22Rv1 (cell line): Measurements from ENCODE around the gene NT5DC3.

Experiments used
- ZFX ChIP-seq: fragments of 450-650 bp; IDR thresholded peaks from 2 replicates; pipeline ENCODE4 v1.6.1; 2017; ENCODE audit warnings: antibody characterized with exemption, borderline replicate concordance
- TF ChIP-seq, protein P1 (sequence below): fragments of 450-650 bp; IDR thresholded peaks from 2 replicates; pipeline ENCODE4 v1.5.1; 2017; ENCODE audit warnings: mild to moderate bottlenecking

- TF ChIP-seq, protein P1, sequence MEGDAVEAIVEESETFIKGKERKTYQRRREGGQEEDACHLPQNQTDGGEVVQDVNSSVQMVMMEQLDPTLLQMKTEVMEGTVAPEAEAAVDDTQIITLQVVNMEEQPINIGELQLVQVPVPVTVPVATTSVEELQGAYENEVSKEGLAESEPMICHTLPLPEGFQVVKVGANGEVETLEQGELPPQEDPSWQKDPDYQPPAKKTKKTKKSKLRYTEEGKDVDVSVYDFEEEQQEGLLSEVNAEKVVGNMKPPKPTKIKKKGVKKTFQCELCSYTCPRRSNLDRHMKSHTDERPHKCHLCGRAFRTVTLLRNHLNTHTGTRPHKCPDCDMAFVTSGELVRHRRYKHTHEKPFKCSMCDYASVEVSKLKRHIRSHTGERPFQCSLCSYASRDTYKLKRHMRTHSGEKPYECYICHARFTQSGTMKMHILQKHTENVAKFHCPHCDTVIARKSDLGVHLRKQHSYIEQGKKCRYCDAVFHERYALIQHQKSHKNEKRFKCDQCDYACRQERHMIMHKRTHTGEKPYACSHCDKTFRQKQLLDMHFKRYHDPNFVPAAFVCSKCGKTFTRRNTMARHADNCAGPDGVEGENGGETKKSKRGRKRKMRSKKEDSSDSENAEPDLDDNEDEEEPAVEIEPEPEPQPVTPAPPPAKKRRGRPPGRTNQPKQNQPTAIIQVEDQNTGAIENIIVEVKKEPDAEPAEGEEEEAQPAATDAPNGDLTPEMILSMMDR: no peak
- TF ChIP-seq ZFX: no peak
Measured at GRCh38 chr12:103729499-103729898, 111.5 kb downstream of the NT5DC3 start.
